HG02870 (cell line): ENCODE measurements around the gene APBB2.
"Not testable (repeated sequence)": the region's sequence is repeated elsewhere in the genome, so short reads cannot be mapped to it uniquely, and the experiment has no call there.

Experiments used
- ATAC-seq: cut with Tn5 transposase; IDR thresholded peaks from one replicate; pipeline ENCODE4 v1.9.1; 2021; ENCODE audit warnings: mild to moderate bottlenecking, moderate library complexity; ENCODE audit not compliant: unreplicated experiment

Gene APBB2

DNA sequence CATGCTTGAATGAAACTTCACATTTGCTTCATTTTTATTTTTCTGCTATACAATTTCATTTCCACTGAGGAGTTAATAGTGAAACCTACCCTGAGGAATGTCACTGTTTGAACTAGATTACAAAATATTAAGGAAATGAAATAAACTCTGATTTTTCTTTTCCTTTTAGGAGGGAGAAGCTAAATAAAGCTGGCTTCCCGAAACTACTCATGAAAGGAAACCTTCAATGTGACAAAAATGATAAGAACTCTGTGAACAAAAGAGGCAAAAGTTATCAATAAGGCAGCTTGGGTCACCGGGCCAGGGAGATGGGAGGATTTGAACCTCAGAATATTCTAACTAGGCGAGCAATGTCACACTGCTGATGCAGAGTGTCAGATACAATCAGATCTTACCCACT is 185.2 kb downstream of the APBB2 start:
- no peak for ATAC-seq

- no peak for ATAC-seq
These were observed 185.8 kb downstream of the APBB2 start for GRCh38 chr4:41028392-41029076.

- no peak for ATAC-seq
These were observed 187.4 kb downstream of the APBB2 start for GRCh38 chr4:41026971-41027370.

DNA sequence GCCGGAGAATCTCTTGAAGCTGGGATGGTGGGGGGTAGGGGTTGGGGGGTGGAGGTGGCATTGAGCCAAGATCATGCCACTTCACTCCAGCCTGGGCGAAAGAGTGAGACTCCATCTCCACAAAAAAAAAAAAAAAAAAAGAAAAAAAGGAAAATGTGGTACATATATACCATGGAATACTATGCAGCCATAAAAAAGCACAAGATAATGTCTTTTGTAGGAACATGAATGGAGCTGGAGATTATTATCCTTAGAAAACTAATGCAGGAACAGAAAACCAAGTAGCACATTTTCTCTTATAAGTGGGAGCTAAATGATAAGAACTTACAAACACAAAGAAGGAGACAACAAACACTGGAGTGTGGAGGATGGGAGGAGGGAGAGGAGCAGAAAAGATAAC is 188.5 kb downstream of the APBB2 start:
- no peak for ATAC-seq

GRCh38 chr4:41024556-41025491 is 189.5 kb downstream of the APBB2 start:
- no peak for ATAC-seq

GRCh38 chr4:41022116-41022515 is 192.2 kb downstream of the APBB2 start:
- ATAC-seq = no peak

DNA sequence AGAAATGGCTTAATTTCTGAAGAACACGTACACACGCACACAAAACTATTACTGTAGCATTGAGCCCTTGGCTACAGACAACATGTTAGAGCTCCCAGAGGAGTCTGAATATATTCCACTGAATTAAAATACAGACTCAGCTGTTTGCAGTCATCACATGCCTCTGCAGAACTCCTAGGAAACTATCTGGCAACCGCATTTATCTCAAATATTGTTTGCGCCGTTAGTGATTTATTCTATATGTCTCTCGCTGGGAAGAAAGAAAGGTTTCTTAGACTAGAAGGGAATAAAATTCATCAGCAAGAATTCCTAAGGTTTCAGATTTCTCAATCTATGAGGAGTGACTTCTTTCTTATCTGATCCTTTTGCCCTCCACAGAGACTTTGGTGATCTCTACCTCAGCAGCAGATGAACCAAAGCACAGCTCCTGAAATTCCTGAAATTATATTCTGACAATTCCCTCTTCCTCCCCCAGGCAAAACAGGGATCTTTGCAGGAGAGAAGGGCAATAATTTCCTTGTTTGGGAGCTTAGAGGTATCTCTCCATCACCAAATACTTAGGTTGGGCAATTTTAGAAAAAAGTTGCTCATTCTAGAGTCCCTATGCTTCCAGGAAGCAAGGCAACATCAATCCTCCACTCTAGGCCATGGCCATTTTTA is 199.2 kb downstream of the APBB2 start:
- no peak for ATAC-seq

DNA sequence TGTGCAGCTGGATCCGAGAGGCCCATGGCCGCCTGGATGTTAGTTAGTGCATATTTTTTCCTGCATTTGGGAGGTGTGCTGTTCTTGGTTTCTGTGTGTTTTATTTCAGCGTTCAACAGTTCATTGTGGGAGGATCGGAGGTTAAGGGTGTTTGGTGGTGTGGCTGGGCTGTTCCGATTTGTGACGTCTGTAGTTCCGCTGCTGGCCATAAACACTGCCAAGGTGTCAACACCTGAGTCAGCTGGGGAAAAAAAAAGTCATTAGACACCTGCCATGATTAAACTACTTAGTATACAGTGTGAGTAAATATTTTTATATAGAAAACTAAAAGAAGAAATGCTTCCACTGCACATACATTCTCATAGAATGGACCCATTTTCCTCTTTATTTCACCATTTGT is 200.2 kb downstream of the APBB2 start:
- no peak for ATAC-seq

DNA sequence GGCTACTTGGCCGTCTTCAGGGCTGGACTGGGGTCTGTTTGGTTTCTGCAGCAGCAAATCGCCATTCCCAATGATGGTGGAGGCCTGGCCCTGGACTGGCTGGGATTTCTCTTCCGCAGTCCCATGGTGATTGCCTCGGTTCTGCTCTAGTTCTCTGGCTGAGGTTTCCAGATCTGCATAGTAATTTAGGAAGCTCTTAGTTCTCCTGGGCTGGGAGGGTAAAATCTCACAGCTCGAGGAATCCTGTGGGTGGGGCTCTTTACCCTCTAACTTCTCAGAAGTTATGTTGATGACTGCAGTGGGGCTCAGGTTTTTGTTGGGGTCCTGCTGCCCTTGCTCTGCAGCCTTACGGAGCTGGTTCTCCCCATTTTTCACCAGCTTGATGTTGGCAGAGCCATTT is 200.6 kb downstream of the APBB2 start:
- no peak for ATAC-seq

- ATAC-seq = no peak
These were observed 201.4 kb downstream of the APBB2 start for GRCh38 chr4:41012911-41013310.

GRCh38 chr4:41012293-41012692 is 202.0 kb downstream of the APBB2 start:
- no peak for ATAC-seq

DNA sequence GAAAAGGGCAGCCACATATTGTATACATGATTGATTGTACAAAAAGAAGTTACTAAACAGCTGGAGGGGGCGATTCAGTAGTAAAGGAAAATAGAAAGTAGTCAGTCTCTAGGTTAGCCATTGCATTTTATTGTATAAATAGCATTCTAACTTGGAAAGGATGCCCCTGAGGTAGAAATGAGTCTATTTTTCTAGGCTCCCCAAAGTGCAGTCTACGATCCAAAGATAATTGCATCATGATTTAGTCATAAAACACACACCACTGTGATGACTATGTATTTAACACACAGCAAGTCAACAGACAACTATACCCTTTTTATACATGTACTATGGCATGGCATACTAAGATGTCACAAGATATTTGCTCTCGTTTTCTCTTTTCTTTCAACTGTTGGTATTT is 204.9 kb downstream of the APBB2 start:
- no peak for ATAC-seq

DNA sequence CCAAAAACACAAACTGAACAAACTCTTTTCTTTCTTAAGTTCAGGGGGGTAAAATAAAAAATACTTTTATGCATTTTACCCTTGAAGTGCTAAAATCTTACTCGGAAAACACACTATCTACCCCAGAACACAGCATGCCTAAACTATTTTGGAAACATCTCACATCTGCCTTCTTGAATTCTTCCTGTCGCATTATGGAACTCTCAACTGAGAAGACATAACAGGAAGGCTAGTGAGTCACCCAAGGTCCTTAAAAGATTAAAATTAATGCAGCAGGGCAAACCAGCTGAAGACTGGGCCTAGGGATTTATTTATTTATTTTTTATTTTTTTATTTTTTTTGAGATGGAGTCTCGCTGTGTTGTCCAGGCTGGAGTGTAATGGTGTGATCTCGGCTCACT is 208.2 kb downstream of the APBB2 start:
- ATAC-seq = no peak

DNA sequence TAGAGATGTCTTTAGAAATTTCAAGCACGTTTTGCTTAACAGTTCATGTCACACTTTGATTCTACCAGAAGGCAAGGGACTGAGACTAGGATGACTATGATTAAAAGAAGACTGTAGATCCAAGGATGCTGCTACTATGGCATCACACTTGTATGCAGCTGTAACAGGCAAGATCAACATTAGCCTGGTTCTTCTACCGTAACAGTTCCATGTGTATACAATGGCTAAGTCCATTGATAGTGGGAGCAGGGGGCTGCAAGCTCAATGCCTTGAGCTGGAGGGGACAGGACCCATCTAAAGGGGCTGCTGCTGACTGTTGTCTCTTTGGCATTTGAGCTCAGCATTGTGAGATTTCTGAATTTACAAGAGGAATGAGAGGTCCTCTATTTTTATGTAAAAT is 212.0 kb downstream of the APBB2 start:
- ATAC-seq = no peak

- ATAC-seq = no peak
These were observed 214.0 kb downstream of the APBB2 start for GRCh38 chr4:41000356-41000755.

- ATAC-seq = no peak
These were observed 215.5 kb downstream of the APBB2 start for GRCh38 chr4:40998675-40999358.

GRCh38 chr4:40995850-40996249 is 218.5 kb downstream of the APBB2 start:
- ATAC-seq = no peak

GRCh38 chr4:40994321-40994720 is 220.0 kb downstream of the APBB2 start:
- ATAC-seq = not testable (repeated sequence)

DNA sequence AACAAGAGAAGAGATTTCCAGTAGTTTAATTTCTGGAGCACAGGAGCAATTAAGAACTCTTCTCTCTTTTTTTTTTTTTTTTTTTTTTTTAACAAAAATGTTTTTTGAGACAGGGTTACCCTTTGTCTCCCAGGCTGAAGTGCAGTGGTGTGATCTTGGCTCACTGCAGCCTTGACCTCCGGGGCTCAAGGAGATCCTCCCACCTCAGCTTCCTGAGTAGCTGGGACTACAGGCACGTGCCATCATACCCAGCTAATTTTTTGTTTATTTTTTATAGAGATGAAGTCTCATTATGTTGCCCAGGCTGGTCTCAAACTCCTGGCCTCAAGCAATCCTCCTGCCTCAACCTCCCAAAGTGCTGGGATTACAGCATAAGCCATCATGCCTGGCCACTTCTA is 221.0 kb downstream of the APBB2 start:
- not testable (repeated sequence) for ATAC-seq

DNA sequence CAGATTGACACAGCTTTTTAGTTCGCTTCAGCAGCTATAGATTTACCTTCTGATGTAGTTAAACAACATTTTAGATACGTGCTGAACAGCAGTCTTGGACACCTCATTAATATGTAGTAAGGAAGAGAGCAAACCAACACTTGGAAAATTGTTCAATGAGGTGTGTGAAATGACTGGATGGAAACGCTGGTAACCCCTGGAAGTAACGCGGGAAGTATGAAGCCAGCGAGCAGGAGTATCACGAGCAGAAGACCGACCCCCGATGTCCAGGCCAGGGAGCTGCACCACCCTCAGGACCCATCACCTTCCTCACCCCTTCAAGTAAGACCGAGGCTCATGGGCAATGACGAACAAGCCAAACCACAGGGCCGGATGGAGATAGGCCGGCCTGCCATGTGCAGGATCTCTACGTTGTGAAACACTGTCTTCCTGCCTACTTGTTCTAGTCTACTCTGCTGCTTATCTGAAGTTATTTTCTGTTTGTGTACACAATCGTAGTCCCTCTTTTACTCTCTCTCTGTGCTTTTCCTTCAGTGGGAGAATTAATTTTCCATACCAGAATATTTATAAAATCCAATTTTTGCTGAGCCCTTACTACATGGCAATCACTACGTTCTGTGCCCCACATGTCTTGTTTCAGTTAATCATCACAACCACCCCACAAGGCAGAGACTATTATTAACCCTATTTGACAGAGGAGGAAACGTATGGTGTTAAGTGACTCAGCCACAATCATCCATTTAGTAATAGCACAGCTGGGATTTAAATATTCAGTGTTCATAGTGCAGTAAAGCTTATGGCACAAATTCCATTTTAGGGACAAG is 221.7 kb downstream of the APBB2 start:
- peak; percentile 56 for ATAC-seq
